Measurements from ENCODE around the gene ROR2.

- TF ChIP-seq CTCF (IDR thresholded peaks at IDR 0.05; ENCODE audit: insufficient read depth, low read length, poor library complexity, severe bottlenecking): no peak
- TF ChIP-seq EZH2phosphoT487 (conservative IDR thresholded peaks at IDR 0.05; ENCODE audit: low read length): no peak
These were observed 226.0 kb downstream of the ROR2 start for GRCh38 chr9:91724068-91724440.
